ENCODE results near the gene VTI1A. TPM values are rescaled to one million over a fixed set of nuclear protein-coding genes. Genes with fewer than 3 reads are reported as not detected.

VTI1A gene
- total RNA-seq, 1 experiment from 2014 or later, result 28.6 TPM

- Mint-ChIP-seq H3K36me3 (ENCODE audit: insufficient read depth, unreplicated experiment) (peaks cover 6% of the 10 kb centered on the region), H3K4me1 (ENCODE audit: low read depth, unreplicated experiment) (peaks cover 25% of the 10 kb centered on the region), H3K27me3 (ENCODE audit: unreplicated experiment) (no peaks in the 10 kb centered on the region), H3K9me3 (ENCODE audit: low read depth, unreplicated experiment) (no peaks in the 10 kb centered on the region), H3K27ac (ENCODE audit: unreplicated experiment) (no peak overlapping the region), H3K4me3 (ENCODE audit: low read depth, unreplicated experiment) (no peak overlapping the region)
- no peak for DNase-seq
- no peak for TF ChIP-seq CTCF (IDR thresholded peaks at IDR 0.05; ENCODE audit: unreplicated experiment)
- CTCF ChIA-PET, result interaction anchor here (0.8 kb wide), 1 partner anchor 13 kb away, joined by 3 read pairs; no protein-coding TSS in a partner anchor
- intact Hi-C loops (cut with micrococcal nuclease; ENCODE audit: unreplicated experiment), result no loop called here
- no TSS peak for BruUV-seq (replicated peaks)
Measured at GRCh38 chr10:112817981-112818777, 371.2 kb downstream of the VTI1A start.

- intact Hi-C loops (cut with micrococcal nuclease; ENCODE audit: unreplicated experiment), result no loop called here
- peaks cover 6% of the 10 kb centered on the region for H3K36me3 Mint-ChIP-seq (ENCODE audit: insufficient read depth, unreplicated experiment)
Measured at GRCh38 chr10:112819231-112819630, 372.2 kb downstream of the VTI1A start.

GRCh38 chr10:112820320-112820719, 373.3 kb downstream of the VTI1A start:
- no peaks in the 10 kb centered on the region for H3K27me3 Mint-ChIP-seq (ENCODE audit: unreplicated experiment)
- intact Hi-C loops (cut with micrococcal nuclease; ENCODE audit: unreplicated experiment), result no loop called here
- CTCF ChIA-PET, result no interaction called here
- H3K9me3 Mint-ChIP-seq (ENCODE audit: low read depth, unreplicated experiment), result no peaks in the 10 kb centered on the region
- peaks cover 11% of the 10 kb centered on the region for H3K4me1 Mint-ChIP-seq (ENCODE audit: low read depth, unreplicated experiment)
- DNase-seq, result no peak
- no TSS peak for BruUV-seq (replicated peaks)
- peaks cover 6% of the 10 kb centered on the region for H3K36me3 Mint-ChIP-seq (ENCODE audit: insufficient read depth, unreplicated experiment)
- H3K27ac Mint-ChIP-seq (ENCODE audit: unreplicated experiment), result no peak overlapping the region
- no peak for TF ChIP-seq CTCF (IDR thresholded peaks at IDR 0.05; ENCODE audit: unreplicated experiment)
- H3K4me3 Mint-ChIP-seq (ENCODE audit: low read depth, unreplicated experiment), result no peak overlapping the region

More at GRCh38 chr10:112819231-112819630, 372.2 kb downstream of the VTI1A start:
- Mint-ChIP-seq H3K27ac (ENCODE audit: unreplicated experiment) (no peak overlapping the region), H3K27me3 (ENCODE audit: unreplicated experiment) (no peaks in the 10 kb centered on the region), H3K4me3 (ENCODE audit: low read depth, unreplicated experiment) (no peak overlapping the region), H3K4me1 (ENCODE audit: low read depth, unreplicated experiment) (peaks cover 18% of the 10 kb centered on the region), H3K9me3 (ENCODE audit: low read depth, unreplicated experiment) (no peaks in the 10 kb centered on the region)
- CTCF ChIA-PET, result no interaction called here
- no TSS peak for BruUV-seq (replicated peaks)
- DNase-seq, result no peak
- TF ChIP-seq CTCF (IDR thresholded peaks at IDR 0.05; ENCODE audit: unreplicated experiment), result no peak

GRCh38 chr10:112821038-112821437, 374.0 kb downstream of the VTI1A start:
- DNase-seq, result no peak
- Mint-ChIP-seq H3K9me3 (ENCODE audit: low read depth, unreplicated experiment) (no peaks in the 10 kb centered on the region), H3K27ac (ENCODE audit: unreplicated experiment) (no peak overlapping the region), H3K36me3 (ENCODE audit: insufficient read depth, unreplicated experiment) (peaks cover 6% of the 10 kb centered on the region), H3K4me3 (ENCODE audit: low read depth, unreplicated experiment) (no peak overlapping the region), H3K27me3 (ENCODE audit: unreplicated experiment) (no peaks in the 10 kb centered on the region), H3K4me1 (ENCODE audit: low read depth, unreplicated experiment) (peaks cover 4% of the 10 kb centered on the region)
- CTCF ChIA-PET, result no interaction called here
- no TSS peak for BruUV-seq (replicated peaks)
- intact Hi-C loops (cut with micrococcal nuclease; ENCODE audit: unreplicated experiment), result no loop called here
- TF ChIP-seq CTCF (IDR thresholded peaks at IDR 0.05; ENCODE audit: unreplicated experiment), result no peak

All from Calu3 (cell line).